GM23338 (cell line): Measurements from ENCODE around the gene ZDHHC5. TPM values are rescaled to one million over a fixed set of nuclear protein-coding genes. Genes with fewer than 3 reads are reported as not detected.

Source experiments
- ATAC-seq: fragments of 200-7000 bp; cut with Tn5 transposase; 3 replicates; pipeline ENCODE4 v1.9.1; 2020
- DNase-seq: peaks from one replicate; pipeline ENCODE4 v3.0.0-alpha.2; 2015; ENCODE audit warnings: low spot score
- H2AFZ ChIP-seq: fragments of 200-600 bp; sonication (generic); 2 replicates; pipeline ENCODE4 v1.8.0; 2016; ENCODE audit warnings: antibody characterized with exemption, mild to moderate bottlenecking, moderate library complexity
- H3F3A ChIP-seq: fragments of 200-600 bp; sonication (generic); replicated peaks from 2 replicates; pipeline ENCODE4 v1.8.0; 2017; ENCODE audit warnings: antibody characterized with exemption, mixed run types, low read depth
- H3K27ac ChIP-seq: fragments of 200-600 bp; sonication (generic); 2 replicates; pipeline ENCODE4 v1.6.1; 2016; ENCODE audit warnings: low read depth
- H3K27me3 ChIP-seq: fragments of 200-600 bp; sonication (generic); 2 replicates; pipeline ENCODE4 v1.8.0; 2016; ENCODE audit warnings: mild to moderate bottlenecking, mixed run types, moderate library complexity; ENCODE audit not compliant: insufficient read depth
- H3K36me3 ChIP-seq: fragments of 200-600 bp; sonication (generic); 2 replicates; pipeline ENCODE4 v1.8.0; 2016; ENCODE audit warnings: mild to moderate bottlenecking; ENCODE audit not compliant: insufficient read depth
- H3K4me1 ChIP-seq: fragments of 200-600 bp; sonication (generic); 2 replicates; pipeline ENCODE4 v1.8.0; 2016; ENCODE audit warnings: mild to moderate bottlenecking, moderate library complexity; ENCODE audit not compliant: insufficient read depth
- H3K4me2 ChIP-seq: fragments of 200-600 bp; sonication (generic); 2 replicates; pipeline ENCODE4 v1.7.1; 2017; ENCODE audit warnings: mixed run types
- H3K4me3 ChIP-seq: fragments of 200-600 bp; sonication (generic); 2 replicates; pipeline ENCODE4 v1.6.1; 2016; ENCODE audit warnings: mixed run types
- H3K79me2 ChIP-seq: fragments of 200-600 bp; sonication (generic); replicated peaks from 2 replicates; pipeline ENCODE4 v1.8.0; 2017; ENCODE audit warnings: mild to moderate bottlenecking; ENCODE audit not compliant: insufficient read depth
- H3K9me2 ChIP-seq: fragments of 200-600 bp; sonication (generic); 2 replicates; pipeline ENCODE4 v1.8.0; 2017; ENCODE audit not compliant: insufficient read depth
- H4K20me1 ChIP-seq: fragments of 200-600 bp; sonication (generic); replicated peaks from 2 replicates; pipeline ENCODE4 v1.8.0; 2017; ENCODE audit warnings: mild to moderate bottlenecking; ENCODE audit not compliant: insufficient read depth
- H3K27ac Mint-ChIP-seq: 2 replicates; pipeline ENCODE4 v1.8.0; 2020; ENCODE audit warnings: inconsistent platforms, mild to moderate bottlenecking, moderate library complexity, mixed read lengths
- H3K27me3 Mint-ChIP-seq: 3 replicates; pipeline ENCODE4 v1.8.0; 2022; ENCODE audit warnings: low read depth, mild to moderate bottlenecking, moderate library complexity, mixed read lengths, inconsistent platforms; ENCODE audit not compliant: insufficient read depth, poor library complexity
- H3K36me3 Mint-ChIP-seq: 3 replicates; pipeline ENCODE4 v1.8.0; 2021; ENCODE audit warnings: low read depth, mild to moderate bottlenecking, inconsistent platforms, moderate library complexity, mixed read lengths
- H3K4me1 Mint-ChIP-seq: 3 replicates; pipeline ENCODE4 v1.8.0; 2020; ENCODE audit warnings: mild to moderate bottlenecking, inconsistent platforms, mixed read lengths
- H3K4me3 Mint-ChIP-seq: 3 replicates; pipeline ENCODE4 v1.8.0; 2021; ENCODE audit warnings: moderate library complexity, mild to moderate bottlenecking, inconsistent platforms, mixed read lengths
- H3K9me3 Mint-ChIP-seq: 3 replicates; pipeline ENCODE4 v1.8.0; 2020; ENCODE audit warnings: moderate library complexity, mild to moderate bottlenecking, inconsistent platforms, mixed read lengths
- CREB1 ChIP-seq: fragments of 250-450 bp; sonication (Bioruptor Pico); IDR thresholded peaks from 2 replicates; pipeline ENCODE4 v1.5.0; 2020; ENCODE audit warnings: low read depth, mild to moderate bottlenecking, moderate library complexity
- ETS1 ChIP-seq: IDR thresholded peaks from 2 replicates; pipeline ENCODE4 v1.6.1; 2016; ENCODE audit warnings: antibody characterized with exemption
- EZH2 ChIP-seq: fragments of 200-600 bp; sonication (generic); IDR thresholded peaks from one replicate; pipeline ENCODE4 v1.8.0; 2017; ENCODE audit warnings: antibody characterized with exemption, mild to moderate bottlenecking, low read depth; ENCODE audit not compliant: unreplicated experiment
- JUNB ChIP-seq: IDR thresholded peaks from one replicate; pipeline ENCODE4 v1.6.1; 2016; ENCODE audit warnings: antibody characterized with exemption; ENCODE audit not compliant: unreplicated experiment
- NANOG ChIP-seq: IDR thresholded peaks from 2 replicates; pipeline ENCODE4 v1.6.1; 2016; ENCODE audit warnings: antibody characterized with exemption, borderline replicate concordance
- POLR2AphosphoS5 ChIP-seq: IDR thresholded peaks from 2 replicates; pipeline ENCODE4 v1.6.1; 2016; ENCODE audit warnings: antibody characterized with exemption, low read depth
- STAT1 ChIP-seq: IDR thresholded peaks from one replicate; pipeline ENCODE4 v1.6.1; 2016; ENCODE audit warnings: antibody characterized with exemption; ENCODE audit not compliant: unreplicated experiment
- ZNF331 ChIP-seq: fragments of 250-450 bp; sonication (Bioruptor Pico); IDR thresholded peaks from 2 replicates; pipeline ENCODE4 v1.5.0; 2020; ENCODE audit warnings: low read depth, mild to moderate bottlenecking, moderate library complexity
- polyA plus RNA-seq: library from polyadenylated mRNA; unstranded; fragments of >200 nt; fragmentation: Nextera tagmentation; extraction: Ambion mirVana; gene quantifications from 2 replicates; pipeline ENCODE4 v1.2.1, GENCODE V29; 2016
- total RNA-seq: library from RNA; depleted of rRNA; stranded (reverse); fragments of >200 nt; shearing (Covaris generic); gene quantifications from 2 replicates; pipeline ENCODE4 v1.2.3, GENCODE V29; 2014
- TF ChIP-seq, protein P1 (sequence below), 2 experiments: fragments of 200-600 bp in 1 of 2; sonication (generic) in 1 of 2; conservative IDR thresholded peaks; 2 replicates each; pipeline versions ENCODE4 v1.5.1 to v1.6.1; 2016 to 2017; ENCODE audit warnings: antibody characterized with exemption in 2 of 2, low read depth in 2 of 2, mild to moderate bottlenecking in 2 of 2, moderate library complexity in 1 of 2
- TF ChIP-seq, protein P2 (sequence below): fragments of 250-450 bp; sonication (Bioruptor Pico); IDR thresholded peaks from 2 replicates; pipeline ENCODE4 v1.5.0; 2020; ENCODE audit warnings: mild to moderate bottlenecking, moderate library complexity

The ZDHHC5 gene
- total and polyA plus RNA-seq, 2 experiments from 2014 or later, result 16.9 to 42.3 TPM

GRCh38 chr11:57630171-57630570 is 37.7 kb upstream of the ZDHHC5 start (continued):
- TF ChIP-seq, protein P1, sequence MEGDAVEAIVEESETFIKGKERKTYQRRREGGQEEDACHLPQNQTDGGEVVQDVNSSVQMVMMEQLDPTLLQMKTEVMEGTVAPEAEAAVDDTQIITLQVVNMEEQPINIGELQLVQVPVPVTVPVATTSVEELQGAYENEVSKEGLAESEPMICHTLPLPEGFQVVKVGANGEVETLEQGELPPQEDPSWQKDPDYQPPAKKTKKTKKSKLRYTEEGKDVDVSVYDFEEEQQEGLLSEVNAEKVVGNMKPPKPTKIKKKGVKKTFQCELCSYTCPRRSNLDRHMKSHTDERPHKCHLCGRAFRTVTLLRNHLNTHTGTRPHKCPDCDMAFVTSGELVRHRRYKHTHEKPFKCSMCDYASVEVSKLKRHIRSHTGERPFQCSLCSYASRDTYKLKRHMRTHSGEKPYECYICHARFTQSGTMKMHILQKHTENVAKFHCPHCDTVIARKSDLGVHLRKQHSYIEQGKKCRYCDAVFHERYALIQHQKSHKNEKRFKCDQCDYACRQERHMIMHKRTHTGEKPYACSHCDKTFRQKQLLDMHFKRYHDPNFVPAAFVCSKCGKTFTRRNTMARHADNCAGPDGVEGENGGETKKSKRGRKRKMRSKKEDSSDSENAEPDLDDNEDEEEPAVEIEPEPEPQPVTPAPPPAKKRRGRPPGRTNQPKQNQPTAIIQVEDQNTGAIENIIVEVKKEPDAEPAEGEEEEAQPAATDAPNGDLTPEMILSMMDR (conservative IDR thresholded peaks at IDR 0.05; ENCODE audit: low read depth in 2 of 2), result no peak

- no peaks in the 10 kb centered on the region for H4K20me1 ChIP-seq
- H3K79me2 ChIP-seq, result 0 out of 2 replicates have a peak, but pooled peaks cover 6% of the 10 kb centered on the region
- H3K27me3 ChIP-seq, result no peaks in the 10 kb centered on the region
- H3F3A ChIP-seq, result peaks cover 6% of the 10 kb centered on the region
- H3K27ac ChIP-seq, result no peak overlapping the region
- H3K4me2 ChIP-seq, result no peak overlapping the region
- Mint-ChIP-seq H3K9me3 (no peaks in the 10 kb centered on the region), H3K4me1 (peaks cover 12% of the 10 kb centered on the region), H3K27me3 (peaks cover 4% of the 10 kb centered on the region), H3K4me3 (no peak overlapping the region), H3K36me3 (no peaks in the 10 kb centered on the region; the same call in 2 of the 3 replicates), H3K27ac (no peak overlapping the region)
- DNase-seq, result no peak
- no peak for TF ChIP-seq JUNB
- TF ChIP-seq STAT1, result no peak
- TF ChIP-seq EZH2, result no peak
- no peak for TF ChIP-seq CREB1
- TF ChIP-seq NANOG, result no peak
- TF ChIP-seq, protein P2, sequence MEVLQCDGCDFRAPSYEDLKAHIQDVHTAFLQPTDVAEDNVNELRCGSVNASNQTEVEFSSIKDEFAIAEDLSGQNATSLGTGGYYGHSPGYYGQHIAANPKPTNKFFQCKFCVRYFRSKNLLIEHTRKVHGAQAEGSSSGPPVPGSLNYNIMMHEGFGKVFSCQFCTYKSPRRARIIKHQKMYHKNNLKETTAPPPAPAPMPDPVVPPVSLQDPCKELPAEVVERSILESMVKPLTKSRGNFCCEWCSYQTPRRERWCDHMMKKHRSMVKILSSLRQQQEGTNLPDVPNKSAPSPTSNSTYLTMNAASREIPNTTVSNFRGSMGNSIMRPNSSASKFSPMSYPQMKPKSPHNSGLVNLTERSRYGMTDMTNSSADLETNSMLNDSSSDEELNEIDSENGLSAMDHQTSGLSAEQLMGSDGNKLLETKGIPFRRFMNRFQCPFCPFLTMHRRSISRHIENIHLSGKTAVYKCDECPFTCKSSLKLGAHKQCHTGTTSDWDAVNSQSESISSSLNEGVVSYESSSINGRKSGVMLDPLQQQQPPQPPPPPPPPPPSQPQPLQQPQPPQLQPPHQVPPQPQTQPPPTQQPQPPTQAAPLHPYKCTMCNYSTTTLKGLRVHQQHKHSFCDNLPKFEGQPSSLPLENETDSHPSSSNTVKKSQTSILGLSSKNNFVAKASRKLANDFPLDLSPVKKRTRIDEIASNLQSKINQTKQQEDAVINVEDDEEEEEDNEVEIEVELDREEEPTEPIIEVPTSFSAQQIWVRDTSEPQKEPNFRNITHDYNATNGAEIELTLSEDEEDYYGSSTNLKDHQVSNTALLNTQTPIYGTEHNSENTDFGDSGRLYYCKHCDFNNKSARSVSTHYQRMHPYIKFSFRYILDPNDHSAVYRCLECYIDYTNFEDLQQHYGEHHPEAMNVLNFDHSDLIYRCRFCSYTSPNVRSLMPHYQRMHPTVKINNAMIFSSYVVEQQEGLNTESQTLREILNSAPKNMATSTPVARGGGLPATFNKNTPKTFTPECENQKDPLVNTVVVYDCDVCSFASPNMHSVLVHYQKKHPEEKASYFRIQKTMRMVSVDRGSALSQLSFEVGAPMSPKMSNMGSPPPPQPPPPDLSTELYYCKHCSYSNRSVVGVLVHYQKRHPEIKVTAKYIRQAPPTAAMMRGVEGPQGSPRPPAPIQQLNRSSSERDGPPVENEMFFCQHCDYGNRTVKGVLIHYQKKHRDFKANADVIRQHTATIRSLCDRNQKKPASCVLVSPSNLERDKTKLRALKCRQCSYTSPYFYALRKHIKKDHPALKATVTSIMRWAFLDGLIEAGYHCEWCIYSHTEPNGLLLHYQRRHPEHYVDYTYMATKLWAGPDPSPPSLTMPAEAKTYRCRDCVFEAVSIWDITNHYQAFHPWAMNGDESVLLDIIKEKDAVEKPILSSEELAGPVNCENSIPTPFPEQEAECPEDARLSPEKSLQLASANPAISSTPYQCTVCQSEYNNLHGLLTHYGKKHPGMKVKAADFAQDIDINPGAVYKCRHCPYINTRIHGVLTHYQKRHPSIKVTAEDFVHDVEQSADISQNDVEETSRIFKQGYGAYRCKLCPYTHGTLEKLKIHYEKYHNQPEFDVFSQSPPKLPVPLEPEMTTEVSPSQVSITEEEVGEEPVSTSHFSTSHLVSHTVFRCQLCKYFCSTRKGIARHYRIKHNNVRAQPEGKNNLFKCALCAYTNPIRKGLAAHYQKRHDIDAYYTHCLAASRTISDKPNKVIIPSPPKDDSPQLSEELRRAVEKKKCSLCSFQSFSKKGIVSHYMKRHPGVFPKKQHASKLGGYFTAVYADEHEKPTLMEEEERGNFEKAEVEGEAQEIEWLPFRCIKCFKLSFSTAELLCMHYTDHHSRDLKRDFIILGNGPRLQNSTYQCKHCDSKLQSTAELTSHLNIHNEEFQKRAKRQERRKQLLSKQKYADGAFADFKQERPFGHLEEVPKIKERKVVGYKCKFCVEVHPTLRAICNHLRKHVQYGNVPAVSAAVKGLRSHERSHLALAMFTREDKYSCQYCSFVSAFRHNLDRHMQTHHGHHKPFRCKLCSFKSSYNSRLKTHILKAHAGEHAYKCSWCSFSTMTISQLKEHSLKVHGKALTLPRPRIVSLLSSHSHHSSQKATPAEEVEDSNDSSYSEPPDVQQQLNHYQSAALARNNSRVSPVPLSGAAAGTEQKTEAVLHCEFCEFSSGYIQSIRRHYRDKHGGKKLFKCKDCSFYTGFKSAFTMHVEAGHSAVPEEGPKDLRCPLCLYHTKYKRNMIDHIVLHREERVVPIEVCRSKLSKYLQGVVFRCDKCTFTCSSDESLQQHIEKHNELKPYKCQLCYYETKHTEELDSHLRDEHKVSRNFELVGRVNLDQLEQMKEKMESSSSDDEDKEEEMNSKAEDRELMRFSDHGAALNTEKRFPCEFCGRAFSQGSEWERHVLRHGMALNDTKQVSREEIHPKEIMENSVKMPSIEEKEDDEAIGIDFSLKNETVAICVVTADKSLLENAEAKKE (CRISPR knock-in tag), result no peak
- TF ChIP-seq ETS1, result no peak
- TF ChIP-seq ZNF331 (CRISPR knock-in tag), result no peak
- TF ChIP-seq POLR2AphosphoS5, result no peak
- peaks cover 12% of the 10 kb centered on the region for H3K4me1 ChIP-seq
- no peak overlapping the region for H3K4me3 ChIP-seq
- ATAC-seq, result no peak
- no peak overlapping the region for H2AFZ ChIP-seq
- H3K36me3 ChIP-seq, result no peaks in the 10 kb centered on the region
- H3K9me2 ChIP-seq, result peaks cover 36% of the 10 kb centered on the region
These were observed 35.8 kb upstream of the ZDHHC5 start for GRCh38 chr11:57632116-57632515.
